Upper lobe of left lung (tissue), 6 donors: Measurements from ENCODE around the gene WFDC5. TPM values are rescaled to one million over a fixed set of nuclear protein-coding genes. Genes with fewer than 3 reads are reported as not detected.
"Not testable (repeated sequence)": the region's sequence is repeated elsewhere in the genome, so short reads cannot be mapped to it uniquely, and the experiment has no call there.

Source experiments
- ATAC-seq, 2 donors: fragments of 200-7000 bp; cut with Tn5 transposase; one replicate each; pipeline ENCODE4 v1.9.1; 2022; ENCODE audit warnings: mild to moderate bottlenecking in 2 of 2, moderate library complexity in 2 of 2; ENCODE audit not compliant: low FRiP score in 2 of 2
- DNase-seq, 2 donors: peaks; one replicate each; pipeline ENCODE4 v3.0.0-alpha.2; 2019 to 2020
- H3K27ac ChIP-seq, 4 donors: fragments of 200-600 bp; sonication (generic); one replicate each; pipeline ENCODE4 v1.5.1; 2016 to 2019
- H3K27me3 ChIP-seq, 4 donors: fragments of 200-600 bp; sonication (generic); one replicate each; pipeline ENCODE4 v1.5.1; 2017 to 2019
- H3K36me3 ChIP-seq, 4 donors: fragments of 200-600 bp; sonication (generic); one replicate each; pipeline ENCODE4 v1.5.1; 2016 to 2019
- H3K4me1 ChIP-seq, 4 donors: fragments of 200-600 bp; sonication (generic); one replicate each; pipeline ENCODE4 v1.5.1; 2018 to 2019
- H3K4me3 ChIP-seq, 4 donors: fragments of 200-600 bp; sonication (generic); one replicate each; pipeline ENCODE4 v1.5.1; 2017 to 2019; ENCODE audit warnings: mild to moderate bottlenecking in 2 of 4, moderate library complexity in 1 of 4
- H3K9me3 ChIP-seq, 4 donors: fragments of 200-600 bp; sonication (generic); one replicate each; pipeline ENCODE4 v1.5.1; 2018 to 2019
- EP300 ChIP-seq, 4 donors: sonication (generic); formaldehyde crosslinking; IDR thresholded peaks; one replicate each; pipeline ENCODE4 v1.5.1; 2017; ENCODE audit warnings: antibody characterized with exemption in 4 of 4, control low read depth in 2 of 4
- POLR2A ChIP-seq, 4 donors: fragments of 450-650 bp; IDR thresholded peaks; one replicate each; pipeline ENCODE4 v1.5.1; 2016 to 2017; ENCODE audit warnings: antibody characterized with exemption in 4 of 4, mild to moderate bottlenecking in 2 of 4
- POLR2AphosphoS5 ChIP-seq, 2 donors: sonication (generic); formaldehyde crosslinking; IDR thresholded peaks; one replicate each; pipeline ENCODE4 v1.5.1; 2017; ENCODE audit warnings: antibody characterized with exemption in 2 of 2
- WGBS, 2 donors: methylation state at CpG; one replicate each; pipeline ENCODE4 v1.1.5; 2017 to 2018; 5-methylcytosine and 5-hydroxymethylcytosine counted together
- total RNA-seq, 6 donors: library from RNA; depleted of rRNA in 4 of 6; stranded (reverse); fragments of >200 nt in 4 of 6; gene quantifications; one replicate each; pipeline versions ENCODE4 v1.1.0 to v1.2.1, GENCODE V29; 2016 to 2021
- TF ChIP-seq, protein P1 (sequence below), 6 experiments: fragments of 450-650 bp in 4 of 6; fragments of 200-600 bp in 2 of 6; sonication (generic) in 2 of 6; IDR thresholded peaks; one replicate each; pipeline ENCODE4 v1.5.1; 2016 to 2019; ENCODE audit warnings: antibody characterized with exemption in 6 of 6
- donor health status: DM: no; HTN: no; CAD: no; lungs with moderate emphysema.
- donor health status: DM: no; HTN: yes; CAD: no; lungs with severe emphysema.

The WFDC5 gene
- total RNA-seq, 6 donors from 2014 or later, result 0.57 to 2.0 TPM; not detected in 4

DNA sequence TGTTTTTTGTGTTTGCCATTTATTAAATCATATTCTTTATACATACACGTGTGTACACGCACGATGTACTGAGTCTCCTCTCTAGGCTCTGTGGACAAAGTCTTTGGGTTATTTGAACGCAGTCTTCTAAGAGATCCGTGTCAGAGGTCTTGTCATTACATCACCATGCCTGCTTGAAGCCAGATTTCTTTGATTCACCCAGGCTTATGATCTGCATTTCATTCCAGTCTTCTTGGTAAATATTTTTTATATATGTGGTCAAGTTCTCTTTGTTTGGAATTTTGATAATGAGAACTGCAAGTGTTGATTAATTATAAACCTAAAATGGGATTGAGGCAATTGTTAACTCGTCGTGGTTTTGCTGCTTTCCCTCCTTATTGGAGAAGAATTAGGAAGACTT, 48.6 kb downstream of the WFDC5 start:
- H3K4me1 ChIP-seq, result peaks cover 0 to 15% (median 3%) of the 10 kb centered on the region in 4 donors
- H3K4me3 ChIP-seq, result no peak overlapping the region
- H3K9me3 ChIP-seq, result no peaks in the 10 kb centered on the region
- WGBS, 2 donors, result 83 to 84% methylated on average over 7 of the region's 7 CpGs
- TF ChIP-seq POLR2AphosphoS5 (IDR thresholded peaks at IDR 0.05) (no peak), POLR2A (IDR thresholded peaks at IDR 0.05) (no peak), EP300 (IDR thresholded peaks at IDR 0.05) (no peak)
- no peak overlapping the region for H3K27ac ChIP-seq
- H3K36me3 ChIP-seq, result peaks cover 0 to 12% (median 1%) of the 10 kb centered on the region in 4 donors
- H3K27me3 ChIP-seq, result no peaks in the 10 kb centered on the region
- ATAC-seq (no peak), DNase-seq (no peak)

DNA sequence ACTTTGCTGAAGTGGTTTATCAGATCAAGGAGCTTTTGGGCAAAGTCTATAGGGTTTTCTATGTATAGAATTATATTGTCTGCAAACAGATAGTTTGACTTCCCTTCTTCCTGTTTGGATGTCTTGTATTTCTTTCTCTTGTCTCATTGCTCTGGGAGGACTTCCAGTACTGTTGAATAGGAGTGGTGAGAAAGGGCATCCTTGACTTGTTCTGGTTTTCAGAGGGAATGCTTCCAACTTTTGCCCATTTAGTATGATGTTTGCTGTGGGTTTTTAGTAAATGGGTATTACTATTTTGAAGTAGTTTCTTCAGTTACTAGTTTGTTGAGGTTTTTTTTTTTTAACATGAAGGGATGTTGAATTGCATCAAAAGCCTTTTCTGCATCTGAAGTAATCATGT, 50.2 kb downstream of the WFDC5 start:
- ATAC-seq, result no peak
- no peaks in the 10 kb centered on the region for H3K27me3 ChIP-seq
- no peak overlapping the region for H3K4me3 ChIP-seq
- DNase-seq, result no peak
- H3K27ac ChIP-seq, result no peak overlapping the region
- H3K4me1 ChIP-seq, result peaks cover 0 to 12% (median 3%) of the 10 kb centered on the region in 4 donors
- peaks cover 0 to 18% (median 1%) of the 10 kb centered on the region in 4 donors for H3K36me3 ChIP-seq
- no peaks in the 10 kb centered on the region for H3K9me3 ChIP-seq
- TF ChIP-seq EP300 (IDR thresholded peaks at IDR 0.05) (no peak), POLR2A (IDR thresholded peaks at IDR 0.05) (no peak), POLR2AphosphoS5 (IDR thresholded peaks at IDR 0.05) (no peak)
- TF ChIP-seq, protein P1, sequence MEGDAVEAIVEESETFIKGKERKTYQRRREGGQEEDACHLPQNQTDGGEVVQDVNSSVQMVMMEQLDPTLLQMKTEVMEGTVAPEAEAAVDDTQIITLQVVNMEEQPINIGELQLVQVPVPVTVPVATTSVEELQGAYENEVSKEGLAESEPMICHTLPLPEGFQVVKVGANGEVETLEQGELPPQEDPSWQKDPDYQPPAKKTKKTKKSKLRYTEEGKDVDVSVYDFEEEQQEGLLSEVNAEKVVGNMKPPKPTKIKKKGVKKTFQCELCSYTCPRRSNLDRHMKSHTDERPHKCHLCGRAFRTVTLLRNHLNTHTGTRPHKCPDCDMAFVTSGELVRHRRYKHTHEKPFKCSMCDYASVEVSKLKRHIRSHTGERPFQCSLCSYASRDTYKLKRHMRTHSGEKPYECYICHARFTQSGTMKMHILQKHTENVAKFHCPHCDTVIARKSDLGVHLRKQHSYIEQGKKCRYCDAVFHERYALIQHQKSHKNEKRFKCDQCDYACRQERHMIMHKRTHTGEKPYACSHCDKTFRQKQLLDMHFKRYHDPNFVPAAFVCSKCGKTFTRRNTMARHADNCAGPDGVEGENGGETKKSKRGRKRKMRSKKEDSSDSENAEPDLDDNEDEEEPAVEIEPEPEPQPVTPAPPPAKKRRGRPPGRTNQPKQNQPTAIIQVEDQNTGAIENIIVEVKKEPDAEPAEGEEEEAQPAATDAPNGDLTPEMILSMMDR (IDR thresholded peaks at IDR 0.05), result no peak

DNA sequence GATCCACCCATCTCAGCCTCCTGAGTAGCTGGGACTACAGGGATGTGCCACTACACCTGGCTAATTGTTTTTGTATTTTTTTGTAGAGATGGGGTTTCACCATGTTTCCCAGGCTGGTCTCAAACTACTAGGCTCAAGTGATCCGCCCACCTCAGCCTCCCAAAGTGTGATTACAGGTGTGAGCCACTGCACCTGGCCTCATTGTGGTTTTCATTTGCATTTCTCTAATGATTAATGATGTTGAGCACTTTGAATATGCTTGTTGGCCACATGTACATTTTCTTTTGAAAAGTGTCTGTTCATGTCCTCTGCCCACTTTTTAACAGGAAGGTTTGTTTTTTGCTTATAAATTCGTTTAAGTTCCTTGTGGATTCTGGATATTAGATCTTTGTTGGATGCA, 51.9 kb downstream of the WFDC5 start:
- 83 to 93% methylated on average over 2 of the region's 2 CpGs for WGBS, 2 donors
- Histone ChIP-seq H3K4me1 (peaks cover 0 to 12% (median 0%) of the 10 kb centered on the region in 4 donors), H3K36me3 (peaks cover 0 to 14% (median under 1%) of the 10 kb centered on the region in 4 donors)
- not testable (repeated sequence) for ATAC-seq, H3K9me3 ChIP-seq, H3K27me3 ChIP-seq, DNase-seq, H3K4me3 ChIP-seq, H3K27ac ChIP-seq

DNA sequence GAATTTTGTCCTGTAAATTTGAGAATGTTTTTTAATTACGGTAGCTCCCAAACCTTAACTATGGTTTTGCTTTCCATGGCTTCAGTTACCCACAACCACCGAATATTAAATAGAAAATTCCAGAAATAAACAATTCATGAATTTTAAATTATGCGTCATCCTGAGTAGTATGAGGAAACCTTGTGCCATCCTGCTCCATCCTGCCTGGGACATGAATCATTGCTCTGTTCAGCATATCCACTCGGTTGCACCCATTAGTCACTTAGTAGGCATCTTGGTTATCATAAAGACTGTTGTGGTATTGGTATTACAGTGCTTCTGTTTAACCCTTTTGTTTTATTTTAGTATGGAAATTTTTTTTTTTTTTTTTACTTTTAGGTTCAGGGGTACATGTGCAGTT, 53.7 kb downstream of the WFDC5 start:
- ATAC-seq, result no peak
- TF ChIP-seq, protein P1 (IDR thresholded peaks at IDR 0.05), result no peak

DNA sequence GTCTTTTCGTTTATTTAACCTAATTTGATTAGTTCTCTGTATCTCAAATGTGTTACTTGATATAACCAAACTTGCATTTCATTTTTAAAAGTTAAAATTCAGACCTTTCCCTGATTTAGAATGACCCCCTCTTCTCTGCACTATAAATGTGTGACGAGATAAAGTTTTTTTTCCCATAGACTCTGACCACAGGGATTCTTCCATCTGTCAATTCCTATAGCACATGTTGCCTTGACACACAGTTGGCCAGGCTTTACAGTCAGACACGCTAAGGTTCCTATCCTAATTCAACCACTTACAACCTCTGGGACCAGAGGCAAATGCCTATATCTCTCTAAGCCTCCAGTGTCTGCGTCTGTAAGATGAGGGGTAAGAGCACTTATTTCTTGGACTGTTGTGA, 54.7 kb downstream of the WFDC5 start:
- peaks cover 0 to 29% (median 7%) of the 10 kb centered on the region in 4 donors for H3K36me3 ChIP-seq
- TF ChIP-seq, protein P1 (IDR thresholded peaks at IDR 0.05), result no peak
- no peak for TF ChIP-seq EP300 (IDR thresholded peaks at IDR 0.05)
- no peak for TF ChIP-seq POLR2AphosphoS5 (IDR thresholded peaks at IDR 0.05)
- no peak for TF ChIP-seq POLR2A (IDR thresholded peaks at IDR 0.05)
- no peak overlapping the region for H3K27ac ChIP-seq
- peaks cover 0 to 4% (median 0%) of the 10 kb centered on the region in 4 donors for H3K4me1 ChIP-seq
- H3K27me3 ChIP-seq, result no peaks in the 10 kb centered on the region
- H3K4me3 ChIP-seq, result no peak overlapping the region
- WGBS, 2 donors, result 93 to 96% methylated on average over 4 of the region's 4 CpGs
- DNase-seq, result no peak
- no peaks in the 10 kb centered on the region for H3K9me3 ChIP-seq
- no peak for ATAC-seq

More for the DNA sequence above, 53.7 kb downstream of the WFDC5 start:
- peaks cover 0 to 4% (median 0%) of the 10 kb centered on the region in 4 donors for H3K4me1 ChIP-seq
- H3K9me3 ChIP-seq, result no peaks in the 10 kb centered on the region
- H3K27me3 ChIP-seq, result no peaks in the 10 kb centered on the region
- H3K4me3 ChIP-seq, result no peak overlapping the region
- peaks cover 0 to 22% (median 7%) of the 10 kb centered on the region in 4 donors for H3K36me3 ChIP-seq
- no peak for DNase-seq
- H3K27ac ChIP-seq, result no peak overlapping the region
- WGBS, 2 donors, result 76 to 84% methylated on average over 4 of the region's 4 CpGs

Other genes starting within 250 kb of the WFDC5 start
- gene YWHAB, start 229.5 kb downstream of the WFDC5 start, total RNA-seq, result 100 to 1,000 TPM in 4 of 6 donors, 10 to 100 TPM in 2; 61.0 to 201 (median 123) TPM
- 100 to 1,000 TPM in 1 of 6 donors, 10 to 100 TPM in 5; 15.7 to 130 (median 43.7) TPM for gene PABPC1L, start 205.1 kb downstream of the WFDC5 start, total RNA-seq
- 10 to 100 TPM in 5 of 6 donors, 1 to 10 TPM in 1; 6.2 to 26.1 (median 13.5) TPM for gene TOMM34, start 154.8 kb downstream of the WFDC5 start, total RNA-seq
- 10 to 100 TPM; 31.0 to 76.1 (median 44.1) TPM for gene STK4, start 148.7 kb downstream of the WFDC5 start, total RNA-seq
- 1 to 10 TPM in 5 of 6 donors, under 1 TPM in 1; 0.69 to 4.7 (median 2.6) TPM for gene KCNS1, start 14.0 kb downstream of the WFDC5 start, total RNA-seq
- 1 to 10 TPM in 4 of 6 donors, under 1 TPM in 1, not detected in 1; 0.67 to 7.1 (median 5.0) TPM for gene WFDC12, start 9.3 kb upstream of the WFDC5 start, total RNA-seq
- 10 to 100 TPM in 1 of 6 donors, 1 to 10 TPM in 4, not detected in 1; 3.2 to 16.7 (median 5.2) TPM for gene PI3, start 59.7 kb upstream of the WFDC5 start, total RNA-seq
- not detected for gene SEMG1, start 91.9 kb upstream of the WFDC5 start, total RNA-seq
- gene SEMG2, start 106.2 kb upstream of the WFDC5 start, total RNA-seq, result not detected
- gene SLPI, start 139.4 kb upstream of the WFDC5 start, total RNA-seq, result 1,000 to 10,000 TPM; 1,039 to 7,285 (median 2,025) TPM
- under 1 TPM in 2 of 6 donors, not detected in 4; 0.09 to 0.13 TPM for gene RBPJL, start 191.7 kb upstream of the WFDC5 start, total RNA-seq
- gene MATN4, start 193.1 kb upstream of the WFDC5 start, total RNA-seq, result under 1 TPM in 2 of 6 donors, not detected in 4; 0.30 to 0.44 TPM
- 100 to 1,000 TPM; 178 to 568 (median 291) TPM for gene SDC4, start 233.2 kb upstream of the WFDC5 start, total RNA-seq
- 10 to 100 TPM; 31.0 to 61.4 (median 50.7) TPM for gene SYS1, start 248.0 kb upstream of the WFDC5 start, total RNA-seq